Heart left ventricle (tissue), 16 donors: Measurements from ENCODE around the gene RAP1GAP. TPM values are rescaled to one million over a fixed set of nuclear protein-coding genes. Genes with fewer than 3 reads are reported as not detected.

Source experiments
- ATAC-seq, 4 donors: fragments of 200-7000 bp; cut with Tn5 transposase; one replicate each; pipeline ENCODE4 v1.9.1; 2020 to 2022; ENCODE audit warnings: moderate library complexity in 4 of 4, mild to moderate bottlenecking in 3 of 4, moderate number of reproducible peaks in 1 of 4
- DNase-seq, 5 donors: peaks; one replicate each; pipeline ENCODE4 v3.0.0-alpha.2; 2020
- H3K27ac ChIP-seq, 12 donors: fragments of 200-600 bp; sonication (generic) in 4 of 12; one replicate each; pipeline versions ENCODE4 v1.5.0 to v1.8.0; 2016 to 2022; ENCODE audit warnings: mild to moderate bottlenecking in 2 of 12
- H3K27me3 ChIP-seq, 9 donors: fragments of 200-600 bp; sonication (generic) in 2 of 9; one replicate each; pipeline versions ENCODE4 v1.5.1 to v1.8.0; 2016 to 2022; ENCODE audit warnings: mild to moderate bottlenecking in 3 of 9
- H3K36me3 ChIP-seq, 9 donors: fragments of 200-600 bp; sonication (generic) in 2 of 9; one replicate each; pipeline versions ENCODE4 v1.5.0 to v1.8.0; 2018 to 2022; ENCODE audit warnings: mild to moderate bottlenecking in 2 of 9
- H3K4me1 ChIP-seq, 12 donors: fragments of 200-600 bp; sonication (generic) in 4 of 12; one replicate each; pipeline versions ENCODE4 v1.5.0 to v1.8.0; 2016 to 2022; ENCODE audit warnings: mild to moderate bottlenecking in 3 of 12
- H3K4me3 ChIP-seq, 12 donors: fragments of 200-600 bp; sonication (generic) in 4 of 12; one replicate each; pipeline versions ENCODE4 v1.5.0 to v1.8.0; 2017 to 2022; ENCODE audit warnings: mild to moderate bottlenecking in 9 of 12, moderate library complexity in 4 of 12
- H3K9me3 ChIP-seq, 12 donors: fragments of 200-600 bp; sonication (generic) in 4 of 12; one replicate each; pipeline versions ENCODE4 v1.5.0 to v1.8.0; 2016 to 2022; ENCODE audit warnings: mild to moderate bottlenecking in 1 of 12
- POLR2A ChIP-seq, 2 donors: fragments of 450-650 bp; IDR thresholded peaks; one replicate each; pipeline ENCODE4 v1.6.1; 2017; ENCODE audit warnings: antibody characterized with exemption in 2 of 2, mild to moderate bottlenecking in 2 of 2, moderate library complexity in 2 of 2
- WGBS, 4 donors: extraction: QIAGEN DNeasy Blood & Tissue Kit in 2 of 4; methylation state at CpG; one replicate each; pipeline versions ENCODE4 v1.1.5 to v1.1.7; 2013 to 2018; 5-methylcytosine and 5-hydroxymethylcytosine counted together
- intact Hi-C, 10 donors: fragments of 100-400 bp; cut with DNase I; formaldehyde crosslinking; loops; one replicate each; pipeline versions ENCODE4 v1.11.1 to v1.14.2; 2022
- polyA plus RNA-seq, 2 donors: library from polyadenylated mRNA; stranded (reverse); fragments of 200-250 nt; gene quantifications; one replicate each; pipeline ENCODE4 v1.2.3, GENCODE V29; 2013
- total RNA-seq, 9 donors: library from RNA; depleted of rRNA in 2 of 9; stranded (reverse); fragments of >200 nt in 2 of 9; fragmentation: NEBNext Ultra II Directional in 3 of 9; extraction: Animal tissue kit (Norgen Biotek cat#: 25700) in 3 of 9; gene quantifications; one replicate each; pipeline versions ENCODE4 v1.1.0 to v1.2.4, GENCODE V29; 2016 to 2023
- TF ChIP-seq, protein P1 (sequence below), 12 donors: fragments of 200-600 bp; sonication (generic) in 4 of 12; IDR thresholded peaks; one replicate each; pipeline versions ENCODE4 v1.5.0 to v1.8.0; 2018 to 2022; ENCODE audit warnings: antibody characterized with exemption in 12 of 12, mild to moderate bottlenecking in 5 of 12
- donor health status: ischemic (EF 13 %, LVEDD 7.1; RV severe dilation, severe dysfunction).
- donor health status: healthy with polysubstance abuse.
- donor health status: DM: no; HTN: yes; CAD: no.
- donor health status: DM: no; HTN: no; CAD: no.
- donor health status: ischemic (EF 25% LVEDD 6.9; RV normal size, moderate dysfunction).
- donor health status: ischemic (EF 25% LVEDD 5.7; RV mildly dilated, moderate dysfunction).
- donor health status: healthy.
- donor health status: DM: yes; HTN: yes; CAD: no.
- donor health status: ischemic (EF 35%, LVEDD 5.7; RV mildly dilated, moderate dysfunction).
- donor health status: nonischemic (EF 11% LVEDD 7.7; RV severe dilation, severe dysfunction).
- donor health status: DM: yes; HTN: yes; CAD: no.
- donor health status: PGD.
- donor health status: ischemic (EF 29% LVEDD 5.4; RV normal size, mild dysfunction).
- donor health status: nonischemic (EF 23%, LVEDD 6.1; RV moderate dilation, normal function).

Gene RAP1GAP
- total and polyA plus RNA-seq, 11 donors: 0.75 to 8.0 (median 3.8) TPM

DNA sequence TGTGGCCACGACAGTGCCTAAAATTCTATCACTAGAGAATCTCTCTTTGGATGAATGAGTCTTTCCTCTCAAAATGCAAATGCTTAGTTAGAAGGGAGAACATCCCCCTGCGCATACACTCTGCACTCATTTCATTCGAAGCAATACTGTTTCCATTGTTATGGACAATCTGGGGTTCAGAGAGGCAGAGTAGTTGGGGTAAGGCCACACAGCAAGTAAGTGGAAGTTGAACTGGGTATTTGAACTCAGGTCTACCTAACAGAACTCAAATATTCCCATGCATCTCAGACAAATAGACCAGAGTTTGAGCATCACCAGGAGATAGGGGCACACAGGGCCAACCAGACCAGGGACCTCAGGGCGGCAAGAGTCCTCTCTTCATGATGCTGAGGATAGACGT is 25.5 kb downstream of the RAP1GAP start:
- H3K27ac ChIP-seq: no peak overlapping the region
- intact Hi-C loops: no loop called here
- TF ChIP-seq, protein P1, sequence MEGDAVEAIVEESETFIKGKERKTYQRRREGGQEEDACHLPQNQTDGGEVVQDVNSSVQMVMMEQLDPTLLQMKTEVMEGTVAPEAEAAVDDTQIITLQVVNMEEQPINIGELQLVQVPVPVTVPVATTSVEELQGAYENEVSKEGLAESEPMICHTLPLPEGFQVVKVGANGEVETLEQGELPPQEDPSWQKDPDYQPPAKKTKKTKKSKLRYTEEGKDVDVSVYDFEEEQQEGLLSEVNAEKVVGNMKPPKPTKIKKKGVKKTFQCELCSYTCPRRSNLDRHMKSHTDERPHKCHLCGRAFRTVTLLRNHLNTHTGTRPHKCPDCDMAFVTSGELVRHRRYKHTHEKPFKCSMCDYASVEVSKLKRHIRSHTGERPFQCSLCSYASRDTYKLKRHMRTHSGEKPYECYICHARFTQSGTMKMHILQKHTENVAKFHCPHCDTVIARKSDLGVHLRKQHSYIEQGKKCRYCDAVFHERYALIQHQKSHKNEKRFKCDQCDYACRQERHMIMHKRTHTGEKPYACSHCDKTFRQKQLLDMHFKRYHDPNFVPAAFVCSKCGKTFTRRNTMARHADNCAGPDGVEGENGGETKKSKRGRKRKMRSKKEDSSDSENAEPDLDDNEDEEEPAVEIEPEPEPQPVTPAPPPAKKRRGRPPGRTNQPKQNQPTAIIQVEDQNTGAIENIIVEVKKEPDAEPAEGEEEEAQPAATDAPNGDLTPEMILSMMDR (IDR thresholded peaks at IDR 0.05): no peak
- no peak for TF ChIP-seq POLR2A (IDR thresholded peaks at IDR 0.05)
- no peaks in the 10 kb centered on the region for H3K36me3 ChIP-seq
- H3K9me3 ChIP-seq: no peaks in the 10 kb centered on the region
- no peak for ATAC-seq
- no peak overlapping the region for H3K4me3 ChIP-seq
- H3K4me1 ChIP-seq: peaks cover 0 to 24% (median 0%) of the 10 kb centered on the region in 12 donors
- WGBS, 4 donors: 80 to 90% (median 88%) methylated on average over 5 of the region's 5 CpGs
- H3K27me3 ChIP-seq: peaks cover 0 to 16% (median 2%) of the 10 kb centered on the region in 9 donors
- no peak for DNase-seq

- H3K4me3 ChIP-seq: no peak overlapping the region
- no peaks in the 10 kb centered on the region for H3K9me3 ChIP-seq
- peaks cover 0 to 12% (median 0%) of the 10 kb centered on the region in 9 donors for H3K27me3 ChIP-seq
- ATAC-seq (peak; percentile 34 to 57 (median 38)), DNase-seq (peak in 2 of 5 donors; percentile 56 to 73)
- H3K4me1 ChIP-seq: peaks cover 0 to 27% (median 0%) of the 10 kb centered on the region in 12 donors
- intact Hi-C loops: no loop called here
- no peaks in the 10 kb centered on the region for H3K36me3 ChIP-seq
- WGBS, 4 donors: 72 to 85% (median 75%) methylated on average over 12 to 19 of the region's 19 CpGs
- TF ChIP-seq, protein P1 (IDR thresholded peaks at IDR 0.05): no peak
- TF ChIP-seq POLR2A (IDR thresholded peaks at IDR 0.05): no peak
- H3K27ac ChIP-seq: no peak overlapping the region
Measured at GRCh38 chr1:21641967-21642739, 27.0 kb downstream of the RAP1GAP start.

DNA sequence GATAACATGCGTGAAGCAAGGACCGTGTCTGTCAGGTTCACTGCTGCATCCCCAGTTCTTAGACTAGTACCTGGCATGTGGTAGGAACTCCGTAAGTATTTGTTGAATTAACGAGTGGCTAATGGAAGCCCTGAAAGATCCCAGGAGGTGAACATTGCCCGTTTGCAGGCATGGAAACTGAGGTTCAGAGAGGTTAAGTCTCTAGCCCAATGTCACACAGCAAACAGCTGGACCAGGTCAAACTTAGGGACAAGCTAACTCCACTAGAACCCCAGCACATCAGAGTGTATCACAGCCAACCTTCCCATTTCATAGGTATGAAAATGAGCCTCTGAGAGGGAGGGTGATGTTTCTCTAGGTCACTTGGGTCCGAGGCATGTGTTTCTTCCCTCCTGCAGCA is 27.6 kb downstream of the RAP1GAP start:
- no peak for DNase-seq
- Histone ChIP-seq H3K36me3 (no peaks in the 10 kb centered on the region), H3K9me3 (no peaks in the 10 kb centered on the region), H3K4me3 (no peak overlapping the region), H3K4me1 (peaks cover 0 to 27% (median 0%) of the 10 kb centered on the region in 12 donors), H3K27ac (no peak overlapping the region), H3K27me3 (peaks cover 0 to 12% (median 0%) of the 10 kb centered on the region in 9 donors)
- ATAC-seq: no peak
- TF ChIP-seq POLR2A (IDR thresholded peaks at IDR 0.05): no peak
- TF ChIP-seq, protein P1 (IDR thresholded peaks at IDR 0.05): no peak
- intact Hi-C loops: no loop called here
- WGBS, 4 donors: 77 to 83% (median 82%) methylated on average over 6 of the region's 6 CpGs

- Histone ChIP-seq H3K27me3 (peaks cover 0 to 12% (median 0%) of the 10 kb centered on the region in 9 donors), H3K4me1 (peaks cover 0 to 27% (median 0%) of the 10 kb centered on the region in 12 donors), H3K4me3 (no peak overlapping the region), H3K9me3 (no peaks in the 10 kb centered on the region), H3K27ac (no peak overlapping the region), H3K36me3 (no peaks in the 10 kb centered on the region)
- ATAC-seq: no peak
- 84 to 96% (median 91%) methylated on average over 2 of the region's 2 CpGs for WGBS, 4 donors
- no peak for TF ChIP-seq POLR2A (IDR thresholded peaks at IDR 0.05)
- TF ChIP-seq, protein P1 (IDR thresholded peaks at IDR 0.05): no peak
- intact Hi-C loops: no loop called here
- DNase-seq: no peak
Measured at GRCh38 chr1:21641076-21641475, 28.1 kb downstream of the RAP1GAP start.
